HG02623 (cell line): ENCODE data around the gene GALNT17.

Experiments used
- ATAC-seq: cut with Tn5 transposase; IDR thresholded peaks from one replicate; pipeline ENCODE4 v1.9.1; 2021; ENCODE audit warnings: moderate library complexity; ENCODE audit not compliant: unreplicated experiment

GALNT17 gene

DNA sequence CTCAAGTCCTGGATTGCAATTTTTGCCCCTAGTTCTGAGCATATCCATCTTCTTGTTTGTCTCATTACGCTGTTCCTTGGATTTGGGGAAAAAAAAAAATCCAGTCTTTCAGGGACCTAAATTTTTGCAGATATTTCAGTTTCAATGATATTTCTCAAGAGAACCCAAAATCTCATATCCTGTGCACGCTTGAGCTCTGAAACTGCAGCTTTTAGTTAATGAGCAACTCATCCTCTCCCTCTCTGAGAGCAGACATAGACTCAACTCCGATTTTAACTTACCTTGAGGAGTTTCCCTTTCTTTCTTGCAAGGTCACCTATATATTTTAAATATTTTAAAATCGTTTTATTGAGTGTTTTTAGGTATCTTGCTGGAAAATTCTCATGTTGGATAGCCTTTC lies 200.3 kb downstream of the GALNT17 start:
- no peak for ATAC-seq

DNA sequence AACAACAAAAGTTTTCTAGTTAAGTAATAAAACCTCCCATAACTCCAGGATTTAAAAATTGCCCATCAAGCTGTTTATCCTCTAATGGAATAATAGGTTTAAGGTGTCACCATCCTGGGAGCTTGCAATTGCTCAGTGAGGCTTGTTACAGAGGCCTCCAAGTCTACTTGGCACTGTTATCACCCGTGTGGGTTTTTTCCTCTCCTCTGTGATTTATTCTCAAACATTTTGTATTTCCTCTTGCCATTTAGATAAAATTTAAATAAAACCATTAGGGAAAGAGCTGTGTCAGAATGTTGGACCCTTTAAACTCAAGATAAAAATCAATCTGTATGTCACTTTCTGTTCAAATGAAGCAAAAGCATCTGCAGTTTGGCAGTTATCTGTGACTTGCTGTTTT lies 202.6 kb downstream of the GALNT17 start:
- ATAC-seq: no peak

DNA sequence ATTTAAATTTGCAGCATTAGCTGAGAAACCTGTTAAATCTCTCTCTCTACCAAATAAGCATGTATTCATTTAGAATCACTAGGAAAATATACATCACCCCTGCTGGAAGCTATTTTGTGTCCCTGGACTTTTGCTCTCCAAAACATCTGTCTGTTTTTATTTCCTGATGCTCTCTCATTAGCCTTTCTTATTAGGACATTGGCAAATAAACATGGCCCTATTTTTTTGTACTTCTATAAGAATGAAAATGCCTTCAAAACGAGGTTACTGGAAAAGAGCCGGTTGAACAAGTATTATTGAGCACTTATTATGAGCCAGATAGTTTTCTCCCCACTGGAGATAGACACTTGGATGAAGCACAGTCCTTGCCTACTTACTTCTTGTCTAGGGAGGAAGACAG lies 206.9 kb downstream of the GALNT17 start:
- ATAC-seq: no peak

DNA sequence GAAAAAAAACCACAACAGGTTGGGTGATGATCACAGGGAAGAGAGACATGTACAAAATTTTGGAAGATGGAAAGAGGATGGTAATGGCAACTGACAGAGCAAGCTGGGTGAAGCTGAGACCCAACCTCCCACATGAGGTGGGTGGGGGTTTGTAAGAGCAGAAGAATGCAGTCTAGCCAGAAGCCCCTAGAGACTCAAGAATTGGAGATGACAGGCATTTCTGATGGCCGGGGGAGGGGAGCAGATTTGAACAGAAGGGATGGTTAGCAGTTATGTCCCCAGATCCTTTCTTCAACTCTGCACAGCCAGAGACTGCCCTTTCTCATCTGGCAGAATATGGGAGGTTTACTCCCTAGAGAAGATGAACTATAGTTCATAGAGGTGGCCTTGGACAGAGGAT lies 208.0 kb downstream of the GALNT17 start:
- no peak for ATAC-seq

- ATAC-seq: no peak
Observed at GRCh38 chr7:71342202-71342601, 210.3 kb downstream of the GALNT17 start.

- no peak for ATAC-seq
Observed at GRCh38 chr7:71343039-71343438, 211.1 kb downstream of the GALNT17 start.

DNA sequence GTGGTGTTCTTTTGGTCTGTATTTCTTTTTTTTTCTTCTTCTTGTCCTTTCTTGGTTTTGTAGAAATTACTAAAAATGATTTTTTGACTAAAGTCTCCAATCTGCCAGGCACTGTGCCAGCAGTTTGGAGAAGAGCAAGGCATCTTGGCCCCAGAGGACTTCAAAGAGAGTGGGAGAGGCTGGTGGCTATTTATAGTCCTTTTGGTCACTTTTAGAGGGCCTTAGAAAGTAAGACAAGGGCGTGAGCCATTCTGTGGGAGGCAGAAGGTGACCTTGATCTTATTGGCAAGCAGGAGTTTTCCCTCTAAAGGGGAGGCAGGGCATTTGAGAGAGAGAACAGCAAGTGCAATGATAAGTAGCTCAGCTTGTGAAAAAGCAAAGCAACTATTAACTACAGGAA lies 211.9 kb downstream of the GALNT17 start:
- ATAC-seq: no peak

GRCh38 chr7:71345117-71345884 lies 213.4 kb downstream of the GALNT17 start:
- ATAC-seq: no peak

DNA sequence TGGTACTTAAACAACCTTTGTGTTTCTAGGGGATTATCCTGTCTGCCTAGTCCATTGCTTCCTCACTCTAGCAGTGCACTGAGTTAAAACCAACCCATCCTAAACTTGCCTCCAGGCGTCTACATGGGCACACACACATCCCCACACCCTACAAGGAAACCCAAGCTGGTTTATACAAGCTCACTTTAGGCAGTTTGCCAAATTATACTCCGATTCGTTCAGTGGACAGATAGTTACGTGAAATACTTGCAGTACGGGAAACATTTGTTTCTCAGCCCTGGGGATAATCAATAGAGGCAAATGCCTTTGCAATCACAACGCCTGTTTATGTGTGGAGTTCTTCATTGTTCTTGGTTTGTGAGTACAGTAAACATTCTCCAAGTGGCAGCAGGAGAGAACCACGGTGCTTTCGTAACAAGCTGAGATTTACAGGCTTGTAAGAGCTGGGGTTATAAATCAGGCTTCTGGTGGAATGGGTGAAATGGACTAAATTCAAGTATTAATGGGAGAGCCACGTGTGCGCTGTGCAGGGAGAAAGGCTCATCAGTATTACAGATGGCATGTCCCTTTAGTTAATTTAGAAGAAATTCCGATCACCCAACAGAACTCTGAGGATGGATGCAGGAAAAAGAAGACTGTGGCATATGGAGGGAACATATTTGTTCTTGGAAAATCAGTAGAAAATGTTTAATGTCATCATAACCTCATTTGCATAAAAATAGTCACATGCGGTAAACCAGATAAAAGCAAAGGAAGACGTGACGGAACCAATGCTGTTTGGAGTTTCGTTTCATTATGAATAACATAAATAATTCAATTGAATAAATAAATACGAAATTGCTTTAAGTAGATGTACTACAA lies 217.1 kb downstream of the GALNT17 start:
- no peak for ATAC-seq

DNA sequence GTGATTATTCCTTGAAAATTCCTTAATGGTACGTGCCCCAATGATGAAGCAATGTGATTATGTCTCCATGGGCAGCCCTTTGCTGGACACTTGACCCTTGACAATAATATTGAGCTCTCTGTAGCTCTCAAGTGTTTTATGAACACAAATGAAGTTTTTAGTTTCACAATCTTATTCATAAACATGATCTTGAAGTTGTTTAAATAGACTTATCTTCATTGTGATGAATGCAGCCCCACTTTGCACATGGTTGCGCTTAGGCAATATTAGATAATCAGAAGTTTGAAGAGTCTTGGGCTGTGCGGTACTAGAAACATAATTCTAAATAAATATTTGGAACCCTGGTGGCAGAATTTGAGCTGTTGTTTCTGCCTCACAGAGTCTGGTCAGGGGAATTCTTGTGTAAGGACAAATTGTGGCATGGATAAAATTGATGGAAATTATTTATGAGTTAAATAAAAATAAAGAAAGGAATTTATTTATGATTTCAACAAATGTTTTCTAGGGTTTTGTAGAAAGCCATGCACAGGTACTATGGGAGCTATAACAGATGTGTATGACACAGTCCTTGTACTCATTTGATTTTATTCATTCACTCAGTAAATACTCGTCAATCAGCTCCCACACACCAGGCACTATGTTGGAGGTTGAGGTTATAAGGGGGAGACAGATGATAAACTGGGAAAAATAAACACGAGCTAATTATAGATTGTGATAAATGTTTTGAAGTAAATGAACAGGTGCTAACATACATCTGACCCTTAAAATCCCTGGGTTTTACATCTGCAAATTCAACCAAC lies 217.9 kb downstream of the GALNT17 start:
- ATAC-seq: no peak

GRCh38 chr7:71350680-71351079 lies 218.7 kb downstream of the GALNT17 start:
- no peak for ATAC-seq

GRCh38 chr7:71354716-71355115 lies 222.8 kb downstream of the GALNT17 start:
- ATAC-seq: no peak

- no peak for ATAC-seq
Observed at GRCh38 chr7:71361451-71362032, 229.6 kb downstream of the GALNT17 start.

DNA sequence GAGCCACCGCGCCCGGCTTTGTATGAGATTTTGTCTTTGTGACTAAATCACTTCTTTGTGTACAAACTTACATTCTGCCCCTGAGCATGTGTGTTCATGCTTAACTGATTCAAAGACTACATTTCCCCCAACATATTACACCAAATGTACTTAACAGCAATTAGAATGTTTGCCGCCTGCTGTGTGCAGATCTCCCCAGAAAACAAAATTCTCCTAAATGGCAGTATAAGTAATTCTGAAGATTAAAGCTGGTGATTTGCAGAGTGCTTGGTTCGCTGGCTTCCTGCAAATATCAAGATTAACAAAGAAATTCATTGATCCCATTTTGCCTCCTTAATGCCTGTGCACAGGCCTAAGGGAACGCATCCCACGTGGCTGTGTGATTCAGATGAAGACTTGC lies 230.3 kb downstream of the GALNT17 start:
- no peak for ATAC-seq

- ATAC-seq: no peak
Observed at GRCh38 chr7:71363223-71363622, 231.3 kb downstream of the GALNT17 start.

DNA sequence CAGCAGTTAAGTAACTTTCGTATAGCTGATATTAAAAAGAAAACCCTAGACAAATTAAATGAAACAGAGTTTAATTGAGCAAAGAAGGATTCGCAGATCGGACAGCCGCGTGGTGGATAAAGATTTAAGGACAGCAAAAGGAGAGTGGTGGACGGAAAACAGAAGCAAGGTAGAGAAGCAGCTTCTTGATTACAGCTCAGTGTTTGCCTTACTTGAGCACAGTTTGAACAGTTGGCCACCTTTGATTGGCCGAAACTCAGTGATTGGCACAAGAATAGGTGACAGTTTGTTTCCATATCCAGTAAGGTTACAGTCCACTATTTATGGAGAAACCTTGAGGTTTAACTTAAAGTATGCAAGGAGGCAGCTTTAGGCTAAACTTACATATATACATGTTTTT lies 231.7 kb downstream of the GALNT17 start:
- ATAC-seq: no peak

DNA sequence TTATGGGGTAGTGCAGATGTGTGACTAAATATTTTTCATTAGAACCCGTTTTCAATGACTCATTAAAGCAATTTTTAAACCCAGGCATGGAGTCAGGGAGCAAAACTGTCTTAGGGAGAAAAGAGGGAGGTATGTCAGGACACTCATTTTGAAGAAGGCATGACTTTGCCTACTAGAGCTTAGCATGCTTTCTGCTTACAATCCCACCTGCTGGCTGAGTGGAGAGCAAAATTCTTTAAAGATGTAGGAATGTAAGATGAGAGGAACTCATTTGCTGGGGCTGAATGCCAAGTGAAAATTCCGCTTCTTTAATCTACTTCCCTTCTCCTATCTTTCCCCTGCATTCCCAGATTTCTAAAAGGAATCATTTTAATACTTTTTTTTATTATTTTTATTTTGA lies 232.6 kb downstream of the GALNT17 start:
- ATAC-seq: no peak

DNA sequence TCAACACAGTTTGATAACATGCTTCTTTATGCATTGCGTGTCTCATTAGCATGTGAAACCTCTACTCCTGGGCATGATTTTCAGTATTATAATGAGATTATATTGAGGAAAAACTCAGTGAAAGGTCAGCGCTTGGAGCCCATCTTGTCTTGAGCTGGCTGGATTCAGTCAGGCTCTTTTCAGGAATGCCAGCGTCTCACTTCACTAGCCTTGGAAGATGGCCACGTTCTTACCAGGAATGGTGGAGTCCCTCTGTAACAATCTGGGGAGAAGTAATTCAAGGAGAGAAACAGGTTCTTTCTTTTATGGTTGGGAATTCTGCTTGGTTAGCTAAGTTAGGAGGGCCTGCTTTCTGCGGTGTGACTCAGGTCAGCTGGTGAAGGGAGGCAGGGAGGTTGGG lies 241.0 kb downstream of the GALNT17 start:
- ATAC-seq: no peak

DNA sequence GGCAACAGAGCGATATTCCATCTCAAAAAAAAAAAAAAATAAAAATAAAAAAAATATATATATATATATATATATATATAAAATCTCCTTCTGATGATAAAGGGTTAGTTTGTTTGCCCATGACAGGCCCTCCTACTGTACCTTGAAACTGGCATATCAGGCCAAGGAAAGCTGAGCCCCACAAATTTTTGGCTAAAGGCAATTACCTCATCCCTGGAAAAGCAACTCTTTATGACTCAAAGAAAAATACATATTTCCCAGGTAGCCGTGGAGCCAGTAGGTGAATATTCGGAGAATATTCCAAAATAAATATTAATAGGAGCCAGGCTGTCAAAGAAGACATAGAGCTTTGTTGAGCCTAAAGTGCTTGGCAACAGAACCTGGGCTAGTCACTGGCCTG lies 245.1 kb downstream of the GALNT17 start:
- no peak for ATAC-seq

GRCh38 chr7:71377469-71377868 lies 245.5 kb downstream of the GALNT17 start:
- ATAC-seq: no peak

DNA sequence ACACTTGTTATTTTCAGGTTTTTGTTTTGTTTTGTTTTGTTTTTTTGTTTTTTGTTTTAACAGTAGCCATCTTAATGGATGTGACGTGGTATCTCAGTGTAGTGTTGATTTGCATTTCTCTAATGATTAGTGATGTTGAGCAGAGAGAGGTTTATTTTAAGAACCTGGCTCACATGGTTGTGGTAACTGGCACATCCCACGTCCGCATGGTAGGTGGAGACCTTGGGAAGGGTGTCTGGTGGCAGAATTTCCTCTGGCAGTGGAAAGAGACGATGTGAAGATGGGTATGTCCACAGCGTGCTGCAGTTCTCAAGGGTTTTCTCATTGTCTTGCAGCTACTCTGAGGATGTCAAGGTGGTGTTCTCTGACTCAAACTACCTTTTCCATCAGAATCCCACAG lies 252.2 kb downstream of the GALNT17 start:
- ATAC-seq: no peak
